HEK293 (cell line): Measurements from ENCODE around the gene FBXO10.
"Not testable (repeated sequence)": the region's sequence is repeated elsewhere in the genome, so short reads cannot be mapped to it uniquely, and the experiment has no call there.

Source experiments
- BCL11B ChIP-seq: fragments of 450-650 bp; formaldehyde crosslinking; IDR thresholded peaks from 2 replicates; pipeline ENCODE4 v1.5.1; 2016; ENCODE audit warnings: low read depth, missing biosample characterization, missing genetic modification characterization
- HOXA7 ChIP-seq: sonication (generic); formaldehyde crosslinking; IDR thresholded peaks from 2 replicates; pipeline ENCODE4 v1.8.1; 2022; ENCODE audit warnings: missing genetic modification reagents, borderline replicate concordance
- REST ChIP-seq: fragments of 450-650 bp; formaldehyde crosslinking; IDR thresholded peaks from 2 replicates; pipeline ENCODE4 v1.5.1; 2016; ENCODE audit warnings: missing biosample characterization, missing genetic modification characterization
- SP2 ChIP-seq: fragments of 450-650 bp; formaldehyde crosslinking; IDR thresholded peaks from 2 replicates; pipeline ENCODE4 v1.5.1; 2016; ENCODE audit warnings: missing biosample characterization, missing genetic modification characterization
- TCF7L2 ChIP-seq: IDR thresholded peaks from 2 replicates; pipeline ENCODE4 v1.6.1; 2011; ENCODE audit warnings: low read depth, mild to moderate bottlenecking, inconsistent platforms, low read length, moderate library complexity, borderline replicate concordance
- ZBTB7A ChIP-seq: fragments of 450-650 bp; formaldehyde crosslinking; IDR thresholded peaks from 2 replicates; pipeline ENCODE4 v1.5.1; 2016; ENCODE audit warnings: low read depth, missing biosample characterization, missing genetic modification characterization
- ZNF132 ChIP-seq: fragments of 450-650 bp; formaldehyde crosslinking; IDR thresholded peaks from 2 replicates; pipeline ENCODE4 v1.5.1; 2017; ENCODE audit warnings: missing biosample characterization, missing genetic modification characterization, borderline replicate concordance
- ZNF2 ChIP-seq: fragments of 450-650 bp; formaldehyde crosslinking; IDR thresholded peaks from 2 replicates; pipeline ENCODE4 v1.5.1; 2016; ENCODE audit warnings: missing biosample characterization, missing genetic modification characterization
- ZNF223 ChIP-seq: fragments of 450-650 bp; formaldehyde crosslinking; IDR thresholded peaks from 2 replicates; pipeline ENCODE4 v1.5.1; 2016; ENCODE audit warnings: missing biosample characterization, missing genetic modification characterization
- TF ChIP-seq, protein P1 (sequence below): fragments of 450-650 bp; formaldehyde crosslinking; IDR thresholded peaks from 2 replicates; pipeline ENCODE4 v1.5.1; 2017; ENCODE audit warnings: missing biosample characterization, missing genetic modification characterization
- TF ChIP-seq, protein P2 (sequence below): fragments of 450-650 bp; formaldehyde crosslinking; IDR thresholded peaks from 2 replicates; pipeline ENCODE4 v1.5.1; 2016; ENCODE audit warnings: missing biosample characterization, missing genetic modification characterization
- TF ChIP-seq, protein P3 (sequence below): fragments of 450-650 bp; formaldehyde crosslinking; IDR thresholded peaks from 2 replicates; pipeline ENCODE4 v1.5.1; 2016; ENCODE audit warnings: missing biosample characterization, missing genetic modification characterization, low read depth

GRCh38 chr9:37602061-37602460 lies 25.9 kb upstream of the FBXO10 start:
- TF ChIP-seq, protein P1, sequence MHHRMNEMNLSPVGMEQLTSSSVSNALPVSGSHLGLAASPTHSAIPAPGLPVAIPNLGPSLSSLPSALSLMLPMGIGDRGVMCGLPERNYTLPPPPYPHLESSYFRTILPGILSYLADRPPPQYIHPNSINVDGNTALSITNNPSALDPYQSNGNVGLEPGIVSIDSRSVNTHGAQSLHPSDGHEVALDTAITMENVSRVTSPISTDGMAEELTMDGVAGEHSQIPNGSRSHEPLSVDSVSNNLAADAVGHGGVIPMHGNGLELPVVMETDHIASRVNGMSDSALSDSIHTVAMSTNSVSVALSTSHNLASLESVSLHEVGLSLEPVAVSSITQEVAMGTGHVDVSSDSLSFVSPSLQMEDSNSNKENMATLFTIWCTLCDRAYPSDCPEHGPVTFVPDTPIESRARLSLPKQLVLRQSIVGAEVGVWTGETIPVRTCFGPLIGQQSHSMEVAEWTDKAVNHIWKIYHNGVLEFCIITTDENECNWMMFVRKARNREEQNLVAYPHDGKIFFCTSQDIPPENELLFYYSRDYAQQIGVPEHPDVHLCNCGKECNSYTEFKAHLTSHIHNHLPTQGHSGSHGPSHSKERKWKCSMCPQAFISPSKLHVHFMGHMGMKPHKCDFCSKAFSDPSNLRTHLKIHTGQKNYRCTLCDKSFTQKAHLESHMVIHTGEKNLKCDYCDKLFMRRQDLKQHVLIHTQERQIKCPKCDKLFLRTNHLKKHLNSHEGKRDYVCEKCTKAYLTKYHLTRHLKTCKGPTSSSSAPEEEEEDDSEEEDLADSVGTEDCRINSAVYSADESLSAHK (tag by site-specific recombination), result not testable (repeated sequence)
- TF ChIP-seq ZBTB7A (tag by site-specific recombination); TCF7L2; HOXA7 (CRISPR knock-in tag); BCL11B; ZNF132 (tag by site-specific recombination); ZNF2 (tag by site-specific recombination); SP2 (tag by site-specific recombination); ZNF223: not testable (repeated sequence)
- TF ChIP-seq, protein P2, sequence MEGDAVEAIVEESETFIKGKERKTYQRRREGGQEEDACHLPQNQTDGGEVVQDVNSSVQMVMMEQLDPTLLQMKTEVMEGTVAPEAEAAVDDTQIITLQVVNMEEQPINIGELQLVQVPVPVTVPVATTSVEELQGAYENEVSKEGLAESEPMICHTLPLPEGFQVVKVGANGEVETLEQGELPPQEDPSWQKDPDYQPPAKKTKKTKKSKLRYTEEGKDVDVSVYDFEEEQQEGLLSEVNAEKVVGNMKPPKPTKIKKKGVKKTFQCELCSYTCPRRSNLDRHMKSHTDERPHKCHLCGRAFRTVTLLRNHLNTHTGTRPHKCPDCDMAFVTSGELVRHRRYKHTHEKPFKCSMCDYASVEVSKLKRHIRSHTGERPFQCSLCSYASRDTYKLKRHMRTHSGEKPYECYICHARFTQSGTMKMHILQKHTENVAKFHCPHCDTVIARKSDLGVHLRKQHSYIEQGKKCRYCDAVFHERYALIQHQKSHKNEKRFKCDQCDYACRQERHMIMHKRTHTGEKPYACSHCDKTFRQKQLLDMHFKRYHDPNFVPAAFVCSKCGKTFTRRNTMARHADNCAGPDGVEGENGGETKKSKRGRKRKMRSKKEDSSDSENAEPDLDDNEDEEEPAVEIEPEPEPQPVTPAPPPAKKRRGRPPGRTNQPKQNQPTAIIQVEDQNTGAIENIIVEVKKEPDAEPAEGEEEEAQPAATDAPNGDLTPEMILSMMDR, result not testable (repeated sequence)
- peak; percentile 62 for TF ChIP-seq REST (tag by site-specific recombination)
- TF ChIP-seq, protein P3, sequence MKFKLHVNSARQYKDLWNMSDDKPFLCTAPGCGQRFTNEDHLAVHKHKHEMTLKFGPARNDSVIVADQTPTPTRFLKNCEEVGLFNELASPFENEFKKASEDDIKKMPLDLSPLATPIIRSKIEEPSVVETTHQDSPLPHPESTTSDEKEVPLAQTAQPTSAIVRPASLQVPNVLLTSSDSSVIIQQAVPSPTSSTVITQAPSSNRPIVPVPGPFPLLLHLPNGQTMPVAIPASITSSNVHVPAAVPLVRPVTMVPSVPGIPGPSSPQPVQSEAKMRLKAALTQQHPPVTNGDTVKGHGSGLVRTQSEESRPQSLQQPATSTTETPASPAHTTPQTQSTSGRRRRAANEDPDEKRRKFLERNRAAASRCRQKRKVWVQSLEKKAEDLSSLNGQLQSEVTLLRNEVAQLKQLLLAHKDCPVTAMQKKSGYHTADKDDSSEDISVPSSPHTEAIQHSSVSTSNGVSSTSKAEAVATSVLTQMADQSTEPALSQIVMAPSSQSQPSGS, result not testable (repeated sequence)
